HG02943 (cell line): Measurements from ENCODE around the gene GLYAT.
"Not testable (repeated sequence)": the region's sequence is repeated elsewhere in the genome, so short reads cannot be mapped to it uniquely, and the experiment has no call there.

Experiments
- ATAC-seq: cut with Tn5 transposase; IDR thresholded peaks from one replicate; pipeline ENCODE4 v1.9.1; 2021; ENCODE audit warnings: mild to moderate bottlenecking, low read depth, moderate library complexity; ENCODE audit not compliant: unreplicated experiment

GLYAT gene

GRCh38 chr11:58744988-58745704 lies 13.4 kb upstream of the GLYAT start:
- ATAC-seq, result no peak

- no peak for ATAC-seq
Measured at GRCh38 chr11:58742981-58743880, 11.5 kb upstream of the GLYAT start.

GRCh38 chr11:58742140-58742539 lies 10.4 kb upstream of the GLYAT start:
- no peak for ATAC-seq

- ATAC-seq, result no peak
Measured at GRCh38 chr11:58741127-58741526, 9.4 kb upstream of the GLYAT start.

GRCh38 chr11:58740447-58740846 lies 8.7 kb upstream of the GLYAT start:
- ATAC-seq, result no peak

- ATAC-seq, result no peak
Measured at GRCh38 chr11:58739725-58740430, 8.1 kb upstream of the GLYAT start.

- ATAC-seq, result no peak
Measured at GRCh38 chr11:58734681-58735490, 3.1 kb upstream of the GLYAT start.

- ATAC-seq, result no peak
Measured at GRCh38 chr11:58730507-58731089, 1.1 kb downstream of the GLYAT start.

GRCh38 chr11:58727415-58727797 lies 4.3 kb downstream of the GLYAT start:
- no peak for ATAC-seq

GRCh38 chr11:58726737-58727414 lies 4.9 kb downstream of the GLYAT start:
- no peak for ATAC-seq

GRCh38 chr11:58719406-58720117 lies 12.2 kb downstream of the GLYAT start:
- ATAC-seq, result no peak

GRCh38 chr11:58712531-58712930 lies 19.2 kb downstream of the GLYAT start:
- ATAC-seq, result no peak

GRCh38 chr11:58711832-58712231 lies 19.9 kb downstream of the GLYAT start:
- ATAC-seq, result no peak

- ATAC-seq, result no peak
Measured at GRCh38 chr11:58707767-58708166, 24.0 kb downstream of the GLYAT start.

- ATAC-seq, result not testable (repeated sequence)
Measured at GRCh38 chr11:58696825-58697224, 34.9 kb downstream of the GLYAT start.

- ATAC-seq, result no peak
Measured at GRCh38 chr11:58693026-58693425, 38.7 kb downstream of the GLYAT start.

GRCh38 chr11:58691675-58692074 lies 40.1 kb downstream of the GLYAT start:
- ATAC-seq, result no peak

- no peak for ATAC-seq
Measured at GRCh38 chr11:58688789-58689503, 42.8 kb downstream of the GLYAT start.
